ENCODE results near the gene SLC13A4. TPM values are rescaled to one million over a fixed set of nuclear protein-coding genes. Genes with fewer than 3 reads are reported as not detected.
"Not testable (repeated sequence)": the region's sequence is repeated elsewhere in the genome, so short reads cannot be mapped to it uniquely, and the experiment has no call there.

Gene SLC13A4
- total RNA-seq, 1 donor from 2014 or later, result not detected

- DNase-seq (ENCODE audit: low read depth, low spot score), result no peak
Observed at GRCh38 chr7:135748770-135749169, 20.8 kb upstream of the SLC13A4 start, which contains the start of gene FAM180A. FAM180A (minus strand) TSS chr7:135748813; CDS start chr7:135748580, 233 bp downstream.

GRCh38 chr7:135747366-135747765, 19.4 kb upstream of the SLC13A4 start:
- no peak for DNase-seq (ENCODE audit: low read depth, low spot score)

GRCh38 chr7:135745703-135746312, 17.8 kb upstream of the SLC13A4 start:
- peak; percentile 52 for DNase-seq (ENCODE audit: low read depth, low spot score)

GRCh38 chr7:135744938-135745702, 17.1 kb upstream of the SLC13A4 start:
- no peak for DNase-seq (ENCODE audit: low read depth, low spot score)

GRCh38 chr7:135743907-135744731, 16.1 kb upstream of the SLC13A4 start:
- no peak for DNase-seq (ENCODE audit: low read depth, low spot score)

- DNase-seq (ENCODE audit: low read depth, low spot score), result no peak
Observed at GRCh38 chr7:135742371-135742770, 14.4 kb upstream of the SLC13A4 start.

- DNase-seq (ENCODE audit: low read depth, low spot score), result no peak
Observed at GRCh38 chr7:135741905-135742304, 13.9 kb upstream of the SLC13A4 start.

GRCh38 chr7:135740889-135741288, 12.9 kb upstream of the SLC13A4 start:
- DNase-seq (ENCODE audit: low read depth, low spot score), result no peak

- not testable (repeated sequence) for DNase-seq (ENCODE audit: low read depth, low spot score)
Observed at GRCh38 chr7:135737306-135737647, 9.3 kb upstream of the SLC13A4 start.

GRCh38 chr7:135736586-135737305, 8.8 kb upstream of the SLC13A4 start:
- no peak for DNase-seq (ENCODE audit: low read depth, low spot score)

GRCh38 chr7:135734343-135734689, 6.3 kb upstream of the SLC13A4 start:
- no peak for DNase-seq (ENCODE audit: low read depth, low spot score)

GRCh38 chr7:135733603-135734342, 5.8 kb upstream of the SLC13A4 start:
- no peak for DNase-seq (ENCODE audit: low read depth, low spot score)

- no peak for DNase-seq (ENCODE audit: low read depth, low spot score)
Observed at GRCh38 chr7:135731131-135731530, 3.1 kb upstream of the SLC13A4 start.

GRCh38 chr7:135729230-135729629, 1.2 kb upstream of the SLC13A4 start:
- DNase-seq (ENCODE audit: low read depth, low spot score), result no peak

- no peak for DNase-seq (ENCODE audit: low read depth, low spot score)
Observed at GRCh38 chr7:135726911-135727673, 894 bp downstream of the SLC13A4 start.

- no peak for DNase-seq (ENCODE audit: low read depth, low spot score)
Observed at GRCh38 chr7:135726276-135726788, 1.7 kb downstream of the SLC13A4 start.

GRCh38 chr7:135723411-135723810, 4.6 kb downstream of the SLC13A4 start:
- no peak for DNase-seq (ENCODE audit: low read depth, low spot score)

GRCh38 chr7:135721198-135721820, 6.7 kb downstream of the SLC13A4 start:
- DNase-seq (ENCODE audit: low read depth, low spot score), result no peak

GRCh38 chr7:135719688-135720087, 8.3 kb downstream of the SLC13A4 start:
- DNase-seq (ENCODE audit: low read depth, low spot score), result no peak

Measured in pulmonary artery endothelial cell (primary cell).